Measurements from ENCODE around the gene APH1B.

The APH1B gene

GRCh38 chr15:63330926-63331325 lies 53.5 kb downstream of the APH1B start:
- H3K4me3 ChIP-seq (ENCODE audit: low read depth, low read length), result no peak overlapping the region
- no peak for TF ChIP-seq CTCF (IDR thresholded peaks at IDR 0.05; ENCODE audit: low read depth, low read length)
- in situ Hi-C loops (cut with HindIII; ENCODE audit: low sequenced_read_pairs), result no loop called here
- DNase-seq (ENCODE audit: low read depth, low spot score), result no peak

GRCh38 chr15:63331456-63331855 lies 54.1 kb downstream of the APH1B start:
- no peak for TF ChIP-seq CTCF (IDR thresholded peaks at IDR 0.05; ENCODE audit: low read depth, low read length)
- peak; percentile 14 for DNase-seq (ENCODE audit: low read depth, low spot score)
- in situ Hi-C loops (cut with HindIII; ENCODE audit: low sequenced_read_pairs), result no loop called here
- H3K4me3 ChIP-seq (ENCODE audit: low read depth, low read length), result no peak overlapping the region

DNA sequence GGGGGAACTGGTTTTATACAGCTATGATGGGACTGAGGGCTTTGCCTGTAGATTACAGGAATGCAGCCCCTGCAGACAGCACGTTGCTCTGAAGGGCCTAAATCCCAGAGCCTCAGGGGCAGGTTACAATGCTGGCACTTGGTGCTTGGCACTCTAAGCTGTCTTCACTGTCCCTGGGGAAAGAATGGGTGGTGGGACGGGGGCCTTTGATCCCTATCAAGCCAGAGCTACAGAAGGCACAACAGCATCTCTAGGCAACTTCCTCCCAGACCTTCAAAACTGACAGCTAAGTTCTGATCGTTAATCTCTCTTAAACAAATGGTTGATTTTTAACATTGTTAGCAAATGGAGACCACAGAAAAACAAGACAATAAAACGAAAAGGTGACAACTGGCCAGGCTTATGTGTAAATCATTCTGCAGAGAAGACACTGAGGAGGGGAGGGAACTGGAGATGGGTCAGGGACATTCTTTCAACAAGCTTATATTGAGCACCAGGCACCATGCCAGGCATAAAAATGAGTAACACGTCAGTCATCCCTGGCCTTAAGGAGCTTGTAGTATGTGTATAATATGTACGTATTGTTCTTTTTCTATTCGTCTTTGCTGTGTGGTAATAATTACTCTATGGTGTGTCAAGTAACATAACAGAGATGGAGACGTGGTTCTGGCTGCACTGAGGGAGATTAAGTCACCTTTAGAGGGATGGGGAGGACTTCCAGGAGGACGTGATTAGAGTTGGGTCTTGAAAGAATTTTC lies 55.1 kb downstream of the APH1B start:
- no peak overlapping the region for H3K4me3 ChIP-seq (ENCODE audit: low read depth, low read length)
- TF ChIP-seq CTCF (IDR thresholded peaks at IDR 0.05; ENCODE audit: low read depth, low read length), result no peak
- in situ Hi-C loops (cut with HindIII; ENCODE audit: low sequenced_read_pairs), result no loop called here
- DNase-seq (ENCODE audit: low read depth, low spot score), result peak; percentile 84

DNA sequence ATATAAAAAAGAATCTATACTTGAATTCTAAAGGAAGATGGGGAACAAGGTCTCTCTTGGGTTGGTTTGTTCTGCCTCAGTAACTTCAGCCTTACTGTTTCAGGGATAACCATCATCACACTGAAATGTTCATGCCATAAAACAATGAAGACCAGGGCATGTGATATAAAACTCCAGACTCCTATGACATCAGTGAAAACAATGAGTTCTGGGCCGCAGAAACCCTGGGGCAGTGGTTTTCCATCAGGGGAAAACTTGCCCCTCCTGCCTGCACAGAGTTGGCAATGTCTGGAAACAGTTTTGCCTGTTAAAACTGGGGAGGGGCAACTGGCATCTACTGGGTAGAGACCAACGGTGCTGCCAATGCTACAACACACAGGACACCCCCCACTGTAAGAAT lies 57.4 kb downstream of the APH1B start:
- no peak for DNase-seq (ENCODE audit: low read depth, low spot score)
- H3K4me3 ChIP-seq (ENCODE audit: low read depth, low read length), result no peak overlapping the region
- TF ChIP-seq CTCF (IDR thresholded peaks at IDR 0.05; ENCODE audit: low read depth, low read length), result no peak
- in situ Hi-C loops (cut with HindIII; ENCODE audit: low sequenced_read_pairs), result no loop called here

DNA sequence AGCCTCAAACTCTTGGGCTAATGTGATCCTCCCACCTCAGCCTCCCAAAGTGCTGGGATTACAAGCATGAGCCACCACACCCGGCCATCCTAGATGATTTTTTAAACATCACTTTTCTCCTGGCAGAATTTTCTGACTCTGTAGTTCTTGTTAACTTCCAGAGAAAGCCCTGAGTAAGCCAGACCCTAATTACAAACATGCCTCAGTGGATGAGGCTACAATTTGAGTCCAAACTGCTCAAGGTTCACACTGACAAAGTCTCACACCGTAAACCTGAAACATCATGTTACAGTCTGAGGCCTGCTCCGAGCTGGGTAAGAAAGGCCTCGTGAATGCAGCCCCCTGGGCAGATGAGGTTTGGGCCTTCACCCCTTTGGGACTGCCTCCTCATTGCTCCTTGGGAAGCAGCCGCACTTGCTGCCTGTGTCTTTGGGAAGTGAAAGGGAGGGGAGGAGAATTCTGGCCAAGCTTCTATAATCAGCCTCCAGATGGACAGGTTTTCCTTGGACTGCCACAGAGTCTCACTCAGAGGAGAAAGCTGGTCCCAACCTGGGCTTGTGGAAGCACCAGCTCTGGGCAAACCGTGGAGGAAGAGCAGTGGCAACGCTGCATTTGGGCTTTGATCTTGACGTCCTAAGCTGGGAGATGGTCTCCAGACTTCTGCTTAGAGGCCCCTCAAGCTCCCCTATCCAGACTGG lies 58.3 kb downstream of the APH1B start:
- TF ChIP-seq CTCF (IDR thresholded peaks at IDR 0.05; ENCODE audit: low read depth, low read length), result no peak
- in situ Hi-C loops (cut with HindIII; ENCODE audit: low sequenced_read_pairs), result no loop called here
- no peak overlapping the region for H3K4me3 ChIP-seq (ENCODE audit: low read depth, low read length)
- DNase-seq (ENCODE audit: low read depth, low spot score), result no peak

DNA sequence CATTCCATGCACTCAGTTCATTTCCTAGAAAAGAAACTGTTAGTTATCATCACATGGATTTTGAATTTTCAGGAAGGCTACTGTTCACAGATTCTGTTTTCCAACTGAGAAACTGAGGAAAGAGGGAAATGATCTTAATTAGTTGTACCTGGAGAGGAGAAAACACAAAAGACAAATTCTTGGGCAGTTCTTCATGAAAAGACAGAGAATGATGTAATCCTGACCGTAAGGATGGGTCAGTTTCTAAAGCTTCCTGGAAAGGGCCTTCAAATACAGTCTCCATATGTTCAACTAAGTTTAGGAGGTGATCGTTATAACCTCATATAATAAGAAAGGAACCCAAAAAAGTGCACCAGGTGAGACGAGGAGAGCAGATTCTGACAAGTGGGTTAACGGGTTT lies 59.6 kb downstream of the APH1B start:
- TF ChIP-seq CTCF (IDR thresholded peaks at IDR 0.05; ENCODE audit: low read depth, low read length), result no peak
- no peak for DNase-seq (ENCODE audit: low read depth, low spot score)
- in situ Hi-C loops (cut with HindIII; ENCODE audit: low sequenced_read_pairs), result no loop called here
- H3K4me3 ChIP-seq (ENCODE audit: low read depth, low read length), result no peak overlapping the region
